ENCODE results near the gene WBP11.
A peak's percentile ranks its signal among the peaks of the same experiment; 100 is the strongest.
"Not testable (repeated sequence)": the region's sequence is repeated elsewhere in the genome, so short reads cannot be mapped to it uniquely, and the experiment has no call there.

Gene WBP11

DNA sequence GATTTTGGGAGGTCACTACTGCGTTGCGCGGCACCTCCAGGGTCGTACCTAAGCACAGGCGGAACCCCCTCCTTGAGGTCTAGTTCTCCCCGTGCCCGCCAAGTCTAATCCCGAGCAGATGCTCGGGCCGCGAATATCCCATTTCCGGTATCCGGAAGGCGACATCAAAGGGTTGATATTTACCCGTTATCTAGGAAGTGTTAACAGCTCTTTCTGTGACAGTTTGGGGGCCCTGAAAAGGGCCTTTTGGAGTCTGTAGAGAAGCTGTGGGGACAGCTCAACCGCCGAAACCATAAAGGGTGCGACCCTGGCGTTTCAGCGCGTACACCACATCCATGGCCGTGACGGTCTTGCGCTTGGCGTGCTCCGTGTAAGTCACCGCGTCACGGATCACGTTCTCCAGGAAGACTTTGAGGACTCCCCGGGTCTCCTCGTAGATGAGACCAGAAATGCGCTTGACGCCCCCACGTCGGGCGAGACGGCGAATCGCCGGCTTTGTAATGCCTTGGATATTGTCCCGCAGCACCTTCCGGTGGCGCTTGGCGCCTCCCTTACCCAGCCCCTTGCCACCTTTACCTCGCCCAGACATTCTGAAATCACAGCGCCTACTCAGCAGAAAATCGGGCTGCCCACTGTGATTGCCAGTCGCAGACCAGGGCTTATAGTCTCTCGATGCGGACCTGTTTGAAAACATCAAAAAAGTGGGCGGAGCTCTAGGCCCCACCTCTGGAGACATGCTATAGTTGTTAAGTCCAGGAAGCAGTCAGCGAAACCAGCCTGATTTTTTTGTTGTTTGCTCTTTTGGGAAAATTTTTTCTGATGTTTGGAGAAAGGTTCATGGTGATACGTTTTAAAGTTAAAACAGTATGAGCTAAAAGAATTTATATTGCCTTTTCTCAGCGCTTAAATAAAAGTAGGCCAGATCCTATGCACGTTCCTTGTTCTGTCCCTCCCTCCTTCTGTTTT, 32.5 kb downstream of the WBP11 start:
- peak; percentile 80 for DNase-seq

DNA sequence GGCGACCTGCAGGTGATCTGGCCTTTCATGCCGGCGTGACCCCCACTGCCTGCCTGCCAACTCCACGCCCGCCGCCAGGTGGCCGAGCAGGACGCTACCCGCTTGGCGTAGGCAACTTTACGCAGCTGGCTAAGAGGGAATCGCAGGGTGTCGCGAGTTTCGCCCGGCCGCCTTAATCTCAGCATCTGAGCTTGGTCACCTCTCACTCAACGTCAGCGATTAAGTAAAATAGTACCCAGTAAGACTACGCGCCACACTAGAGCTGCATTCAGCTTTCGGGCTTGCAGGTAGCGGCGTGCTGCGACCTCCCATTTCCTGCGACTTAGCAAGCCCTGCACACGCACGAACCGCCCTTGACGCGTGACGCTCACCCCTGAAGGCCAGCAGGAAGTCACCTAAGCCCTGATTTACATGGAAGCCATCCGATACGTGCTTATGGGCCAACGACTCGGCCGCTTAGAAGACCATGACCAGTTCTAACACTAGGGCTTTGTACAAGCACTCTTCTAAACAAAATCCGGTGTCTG, 33.2 kb downstream of the WBP11 start:
- DNase-seq: peak; percentile 71

DNA sequence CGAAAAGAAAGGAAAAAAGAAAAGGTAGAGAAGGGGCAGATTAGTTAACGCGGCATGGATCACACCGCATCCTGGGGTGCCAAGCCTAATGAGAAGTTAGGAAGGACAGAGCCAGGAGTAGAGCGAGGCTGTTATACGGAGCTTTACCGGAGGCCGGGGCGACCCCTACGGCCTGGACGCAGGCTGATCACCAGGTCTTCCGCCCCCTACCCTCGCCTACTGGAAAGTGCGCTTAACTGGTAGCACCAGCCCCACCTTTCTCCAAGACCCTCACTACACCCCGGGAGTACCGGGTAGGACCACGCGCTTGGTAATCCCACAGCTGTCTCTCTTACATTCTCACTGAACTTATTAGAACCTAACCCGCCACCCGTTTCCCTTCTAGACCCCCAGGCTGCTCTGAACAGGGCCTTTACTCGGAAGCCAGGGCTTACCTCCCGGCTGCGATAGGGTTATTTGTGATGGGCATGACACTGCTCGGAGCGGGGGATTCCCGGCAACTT, 33.8 kb downstream of the WBP11 start:
- no peak for DNase-seq

DNA sequence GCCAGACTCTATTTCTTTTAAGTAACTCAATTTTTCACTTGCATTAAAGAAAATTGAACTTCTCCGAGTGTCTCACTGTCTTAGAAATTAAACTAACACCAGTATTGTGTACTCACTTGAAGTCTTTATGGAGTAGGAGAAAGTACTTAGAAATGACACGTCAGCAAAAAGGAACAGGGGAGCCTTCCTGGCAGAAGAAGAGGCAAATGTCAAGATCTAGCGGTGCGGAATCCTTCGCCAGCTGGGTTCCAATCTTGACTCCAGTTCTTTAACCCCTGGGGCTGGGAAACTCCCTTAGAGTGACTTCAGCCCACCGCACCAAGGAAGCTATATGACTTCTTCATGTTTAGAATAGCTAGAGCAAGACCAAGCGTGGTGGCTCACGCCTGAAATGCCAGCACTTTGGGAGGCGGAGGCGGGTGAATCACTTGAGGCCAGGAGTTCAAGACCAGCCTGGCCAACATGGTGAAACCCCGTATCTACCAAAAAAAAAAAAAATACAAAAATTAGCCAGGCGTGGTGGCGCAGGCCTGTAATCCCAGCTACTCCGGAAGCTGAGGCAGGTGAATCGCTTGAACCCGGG, 34.4 kb downstream of the WBP11 start:
- DNase-seq: no peak

DNA sequence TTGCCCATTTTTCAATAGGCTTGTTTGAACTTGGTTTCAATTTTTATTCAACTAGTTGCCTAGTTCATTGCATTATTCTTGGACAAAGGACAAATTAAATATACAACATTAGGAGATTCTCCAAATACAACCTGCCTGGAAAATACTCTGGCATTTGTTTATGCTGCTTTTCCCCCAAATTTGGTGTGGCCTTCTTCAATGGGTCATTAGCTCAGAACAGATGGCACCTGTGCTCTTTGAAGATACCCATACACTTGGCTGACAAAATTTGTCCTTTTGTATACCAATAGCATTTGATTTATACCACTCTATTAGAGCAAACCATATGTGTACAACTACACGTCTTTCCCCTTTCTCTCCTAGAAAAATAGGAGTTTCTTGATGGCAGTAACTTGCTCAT, 35.7 kb downstream of the WBP11 start:
- no peak for DNase-seq

DNA sequence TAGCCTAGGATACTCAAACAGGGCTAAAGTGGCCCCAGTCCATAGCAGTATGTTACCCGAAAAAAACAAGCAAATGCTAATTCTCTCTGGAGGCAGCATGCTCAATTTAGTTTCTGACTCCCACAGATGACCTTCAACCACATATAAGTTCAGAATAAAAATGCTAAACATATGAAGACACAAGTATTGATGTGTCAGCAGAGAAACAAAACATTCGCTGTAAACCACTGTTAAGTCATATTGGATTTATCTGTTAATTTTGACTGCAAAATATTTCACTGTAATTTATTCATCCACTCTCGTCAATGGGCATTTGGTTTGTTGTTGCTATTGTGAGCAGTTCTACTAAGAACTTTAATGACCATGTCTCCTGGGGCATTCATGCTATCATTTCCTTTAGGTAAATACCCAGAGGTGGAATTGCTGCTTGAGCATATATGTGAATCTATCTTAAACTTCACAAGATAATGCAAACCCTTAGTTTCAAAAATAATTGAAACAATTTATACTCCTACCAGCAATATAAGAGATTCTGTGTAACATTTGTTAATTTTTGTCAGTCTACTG, 36.5 kb downstream of the WBP11 start:
- no peak for DNase-seq

DNA sequence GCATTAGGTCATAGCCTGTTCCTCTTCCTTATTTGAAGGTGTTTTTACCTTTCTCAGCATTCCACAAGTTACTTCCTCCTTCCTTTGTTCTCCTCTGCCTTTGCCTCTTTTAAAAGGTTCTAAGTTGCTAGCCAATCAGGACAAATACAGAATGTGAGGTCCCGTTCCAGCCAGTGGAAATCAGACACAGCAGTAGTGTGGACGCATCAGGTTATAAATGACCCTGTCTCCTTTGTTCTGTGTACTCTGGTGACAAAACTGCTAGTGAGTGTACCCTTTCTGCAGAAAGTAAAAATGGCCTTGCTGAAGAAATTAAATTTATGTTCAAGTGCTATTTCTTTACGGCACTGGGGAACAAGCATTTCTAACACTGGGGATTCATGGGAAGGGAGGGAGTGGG, 37.3 kb downstream of the WBP11 start:
- DNase-seq: not testable (repeated sequence)

DNA sequence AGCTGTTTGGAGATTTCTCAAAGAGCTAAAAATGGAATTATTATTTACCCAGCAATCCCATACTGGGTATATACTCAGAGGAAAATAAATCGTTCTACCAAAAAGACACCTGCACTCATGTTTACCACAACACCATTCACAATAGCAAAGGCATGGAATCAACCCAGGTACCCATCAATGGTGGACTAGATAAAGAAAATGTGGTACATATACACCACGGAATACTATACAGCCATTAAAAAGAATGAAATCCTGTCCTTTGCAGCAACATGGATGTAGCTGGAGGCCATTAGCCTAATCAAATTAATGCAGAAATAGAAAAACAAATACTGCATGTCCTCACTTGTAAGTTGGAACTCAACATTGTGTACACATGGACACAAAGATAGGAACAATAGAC, 37.9 kb downstream of the WBP11 start:
- DNase-seq: no peak

DNA sequence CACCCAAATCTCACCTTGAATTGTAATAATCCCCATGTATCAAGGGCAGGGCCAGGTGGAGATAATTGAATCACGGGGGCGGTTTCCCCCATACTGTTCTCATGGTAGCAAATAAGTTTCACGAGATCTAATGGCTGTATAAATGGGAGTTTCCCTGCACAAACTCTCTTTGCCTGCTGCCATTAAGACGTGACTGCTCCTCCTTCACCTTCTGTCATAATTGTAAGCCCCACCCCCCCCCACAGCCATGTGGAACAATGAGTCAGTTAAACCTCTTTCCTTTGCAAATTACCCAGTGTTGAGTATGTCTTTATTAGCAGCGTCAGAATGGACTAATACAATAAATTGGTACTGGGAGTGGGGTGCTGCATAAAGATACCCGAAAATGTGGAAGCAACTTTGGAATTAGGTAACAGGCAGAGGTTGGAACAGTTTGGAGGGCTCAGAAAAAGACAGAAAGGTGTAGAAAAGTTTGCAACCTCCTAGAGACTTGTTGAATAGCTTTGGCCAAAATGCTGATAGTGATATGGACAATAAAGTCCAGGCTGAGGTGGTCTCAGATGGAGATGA, 43.5 kb downstream of the WBP11 start:
- not testable (repeated sequence) for DNase-seq

DNA sequence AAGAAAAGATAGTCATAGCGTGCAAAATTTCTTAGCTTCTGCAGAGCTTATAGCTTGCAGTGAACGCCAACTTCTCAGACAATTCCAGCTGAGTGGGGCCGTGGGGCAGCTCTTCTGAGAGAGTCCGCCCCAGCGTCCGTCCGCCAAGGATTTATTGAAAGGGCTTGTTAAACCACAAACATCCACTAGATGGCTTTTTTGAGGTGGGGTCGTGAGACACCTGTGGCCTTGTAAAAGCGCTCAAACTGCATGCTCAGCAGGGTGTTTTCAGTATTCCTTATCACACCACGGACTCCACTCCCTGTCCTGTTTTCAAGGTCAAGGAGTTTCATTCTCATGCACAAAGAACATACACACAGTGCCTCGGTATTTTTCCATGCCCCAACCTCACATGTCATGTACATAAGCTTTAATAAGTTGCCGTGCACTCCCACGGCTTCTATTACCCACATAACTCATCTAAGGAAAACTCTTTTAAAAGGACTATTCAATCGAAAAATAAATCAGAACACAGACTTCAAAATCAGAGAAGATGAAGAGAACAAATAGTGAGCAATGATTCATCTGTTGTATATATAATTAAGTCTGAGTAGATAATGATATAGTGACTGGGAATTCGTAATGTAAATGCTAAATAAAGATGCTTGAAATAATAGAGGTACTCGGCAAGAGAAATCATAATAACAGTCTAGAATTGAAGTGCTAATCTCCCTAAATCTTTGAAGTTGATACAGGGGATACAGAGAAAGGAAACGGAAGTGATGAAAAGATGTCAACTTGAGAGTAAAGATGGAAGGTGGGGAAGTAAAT, 46.7 kb downstream of the WBP11 start:
- DNase-seq: no peak

DNA sequence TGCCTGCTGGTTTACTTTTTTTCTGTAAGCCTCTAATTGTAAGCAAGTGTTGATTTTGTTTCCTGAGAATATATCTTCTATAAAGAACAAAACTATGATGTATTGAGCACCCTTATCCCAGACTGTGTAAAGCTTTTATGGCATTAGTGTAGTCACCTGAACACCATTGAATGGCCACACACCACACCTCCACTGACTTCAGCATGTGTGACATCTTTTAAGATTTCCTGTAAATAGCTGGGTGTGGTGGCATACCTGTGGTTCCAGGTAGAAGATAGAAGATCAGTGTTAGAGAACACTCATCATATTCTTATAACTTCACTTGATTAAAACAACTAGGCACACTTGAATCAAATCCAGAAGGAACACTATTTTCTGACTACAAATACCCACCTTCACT, 51.3 kb downstream of the WBP11 start:
- no peak for DNase-seq

DNA sequence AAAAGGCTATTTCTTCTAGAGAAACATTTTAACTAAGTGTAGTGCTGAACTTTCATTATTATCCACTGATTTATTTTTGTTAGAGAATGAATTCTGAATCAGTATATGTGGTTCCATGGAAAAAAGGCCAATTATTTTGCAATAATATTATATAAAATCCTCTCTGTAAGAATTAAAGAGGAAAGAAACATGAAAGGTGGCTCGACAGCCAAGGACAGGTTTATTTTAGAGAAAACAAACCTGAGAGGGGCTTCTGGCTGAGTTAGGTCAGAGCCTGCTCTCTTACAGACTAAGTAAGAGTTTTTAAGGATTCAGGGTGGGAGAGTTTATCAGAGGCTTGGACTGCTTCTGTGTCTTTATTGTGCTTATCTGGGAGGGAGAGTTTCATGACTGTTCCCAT, 60.2 kb downstream of the WBP11 start:
- no peak for DNase-seq

DNA sequence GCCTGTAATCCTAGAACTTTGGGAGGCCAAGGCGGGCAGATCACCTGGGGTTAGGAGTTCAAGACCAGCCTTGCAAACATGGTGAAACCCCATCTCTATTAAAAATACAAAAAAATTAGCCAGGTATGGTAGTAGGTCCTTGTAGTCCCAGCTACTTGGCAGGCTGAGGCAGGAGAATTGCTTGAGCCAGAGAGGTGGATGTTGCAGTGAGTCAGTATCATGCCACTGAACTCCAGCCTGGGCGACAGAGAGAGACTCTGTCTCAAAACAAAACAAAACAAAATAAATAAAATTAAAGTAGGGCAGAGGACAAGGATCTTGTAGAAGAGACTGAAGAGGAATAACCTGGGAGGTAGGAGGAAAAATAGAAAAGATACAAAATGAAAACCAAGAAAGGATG, 61.3 kb downstream of the WBP11 start:
- no peak for DNase-seq

DNA sequence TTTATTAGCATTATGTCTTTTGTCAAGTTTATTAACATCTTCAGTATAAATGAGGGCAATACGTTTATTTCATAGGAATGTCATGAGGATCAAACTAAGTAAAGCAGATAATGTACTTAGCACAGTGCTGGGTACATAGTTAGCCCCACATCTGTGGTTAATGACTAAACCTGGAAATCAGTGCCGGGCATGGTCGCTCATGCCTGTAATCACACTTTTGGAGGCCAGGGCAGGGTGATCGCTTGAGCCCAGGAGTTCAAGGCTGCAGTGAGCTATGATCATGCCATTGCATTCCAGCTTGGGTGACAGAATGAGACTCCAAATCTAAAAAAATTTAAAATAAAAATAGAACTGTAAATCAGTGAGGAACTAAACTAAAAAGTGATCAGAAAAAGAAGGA, 62.1 kb downstream of the WBP11 start:
- DNase-seq: no peak

DNA sequence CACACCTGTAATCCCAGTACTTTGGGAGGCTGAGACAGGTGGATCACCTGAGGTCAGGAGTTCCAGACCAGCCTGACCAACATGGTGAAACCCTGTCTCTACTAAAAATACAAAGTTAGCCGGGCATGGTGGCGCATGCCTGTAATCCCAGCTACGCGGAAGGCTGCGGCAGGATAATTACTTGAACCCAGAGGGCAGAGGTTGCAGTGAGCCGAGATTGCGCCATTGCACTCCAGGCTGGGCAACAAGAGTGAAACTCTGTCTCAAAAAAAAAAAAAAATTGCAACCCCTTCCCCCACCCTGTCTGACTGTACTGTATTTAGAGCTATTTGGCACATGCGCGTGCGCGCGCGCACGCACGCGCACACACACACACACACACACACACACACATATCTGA, 66.8 kb downstream of the WBP11 start:
- not testable (repeated sequence) for DNase-seq

Measured in NCI-H1105 (cell line).